HG02588 (cell line): Measurements from ENCODE around the gene HSPB7.
"Not testable (repeated sequence)": the region's sequence is repeated elsewhere in the genome, so short reads cannot be mapped to it uniquely, and the experiment has no call there.

Experiments
- ATAC-seq: cut with Tn5 transposase; IDR thresholded peaks from one replicate; pipeline ENCODE4 v1.9.1; 2021; ENCODE audit warnings: mild to moderate bottlenecking, moderate library complexity; ENCODE audit not compliant: unreplicated experiment

Gene HSPB7

DNA sequence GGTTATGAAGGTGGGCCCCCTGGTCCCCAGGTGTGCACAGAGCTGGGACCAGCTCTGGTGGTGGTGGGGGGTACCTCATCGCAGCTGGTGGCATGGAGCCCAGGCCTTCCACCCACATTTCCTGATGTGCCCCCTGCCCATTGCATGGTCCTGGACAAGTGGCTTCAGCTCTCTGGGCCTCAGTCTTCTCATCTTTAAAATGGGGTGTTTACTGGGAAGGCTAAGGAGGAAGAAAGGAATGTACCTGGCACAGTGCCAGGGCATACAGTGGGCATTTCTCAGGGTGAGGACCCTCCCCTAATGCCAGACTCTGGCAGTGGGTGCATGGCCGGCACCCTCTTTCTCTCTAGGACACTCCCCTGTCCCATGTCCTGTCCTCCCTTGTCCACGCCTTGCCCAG lies 33.2 kb upstream of the HSPB7 start:
- no peak for ATAC-seq

DNA sequence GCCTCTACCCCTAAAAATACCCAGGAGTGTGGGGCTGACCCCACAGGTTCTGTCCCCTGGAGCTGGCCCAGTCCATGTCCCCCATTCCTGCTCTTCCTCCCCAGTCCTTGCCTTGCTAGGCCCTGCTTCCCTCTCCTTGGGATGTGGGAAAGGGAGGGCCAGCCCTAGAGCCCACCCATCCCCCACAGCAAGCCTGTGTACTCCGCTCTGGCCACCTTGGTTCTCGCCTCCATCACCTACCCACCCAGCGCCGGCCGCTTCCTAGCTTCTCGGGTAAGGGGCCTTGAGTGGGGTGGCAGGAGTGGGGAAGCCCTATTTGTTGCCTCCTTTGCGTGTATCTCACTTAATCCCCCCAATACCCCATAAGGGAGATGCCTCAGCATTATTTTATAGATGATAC lies 32.5 kb upstream of the HSPB7 start:
- no peak for ATAC-seq

DNA sequence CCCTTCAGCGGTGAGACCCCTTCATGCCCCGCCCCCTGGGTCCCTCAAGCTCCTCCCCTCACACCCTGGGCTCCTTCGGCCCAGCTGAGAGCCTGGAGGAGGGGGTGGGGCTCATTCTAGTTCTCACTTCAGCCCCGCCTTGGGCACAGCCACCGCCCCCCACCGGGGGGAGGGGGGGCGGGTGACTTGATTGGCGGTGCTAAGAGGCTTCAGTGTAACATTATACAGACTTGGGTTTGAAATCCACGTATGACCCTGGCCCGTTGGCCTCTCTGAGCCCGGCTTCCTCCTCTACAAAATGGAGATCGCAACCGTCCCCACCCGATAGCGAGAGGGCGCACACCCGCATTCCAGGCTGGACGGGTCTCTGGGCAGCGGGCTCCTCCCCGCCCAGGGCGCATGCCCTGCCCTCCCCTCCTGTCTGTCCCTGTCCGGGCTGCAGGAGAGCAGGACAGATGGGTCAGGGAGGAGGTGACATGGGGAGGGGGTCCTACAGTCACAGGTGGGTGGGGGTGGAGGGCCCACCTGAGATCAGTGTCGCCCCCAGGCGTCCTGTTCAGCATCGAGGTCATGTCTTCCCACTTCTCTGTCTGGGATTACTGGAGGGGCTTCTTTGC lies 30.8 kb upstream of the HSPB7 start:
- no peak for ATAC-seq

DNA sequence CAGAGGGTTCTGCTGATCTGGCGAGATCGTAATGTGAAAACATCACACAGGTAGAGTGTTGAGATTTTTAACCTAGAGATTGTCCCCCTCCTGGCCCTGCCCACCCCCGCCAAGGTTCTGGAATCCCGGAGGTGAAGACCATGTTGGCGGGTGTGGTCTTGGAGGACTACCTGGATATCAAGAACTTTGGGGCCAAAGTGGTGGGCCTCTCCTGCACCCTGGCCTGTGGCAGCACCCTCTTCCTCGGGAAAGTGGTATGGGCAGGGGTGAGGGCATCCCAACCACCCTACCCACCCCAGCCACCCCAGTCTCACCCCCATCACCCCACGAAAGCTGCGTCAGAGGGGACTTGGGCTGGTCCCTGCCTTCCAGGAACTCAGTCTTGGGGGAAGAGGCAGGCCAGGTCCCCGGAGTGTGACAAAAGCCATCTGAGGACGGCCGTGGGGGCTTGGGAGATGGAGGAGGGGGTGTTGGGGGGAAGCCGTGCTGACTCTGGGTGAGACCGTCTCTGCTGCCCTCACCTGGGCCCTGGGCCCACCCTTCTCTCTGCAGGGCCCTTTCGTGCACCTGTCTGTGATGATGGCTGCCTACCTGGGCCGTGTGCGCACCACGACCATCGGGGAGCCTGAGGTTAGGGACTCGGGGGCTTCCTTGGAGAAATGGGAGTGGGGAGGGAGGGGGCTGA lies 30.1 kb upstream of the HSPB7 start:
- ATAC-seq: no peak

DNA sequence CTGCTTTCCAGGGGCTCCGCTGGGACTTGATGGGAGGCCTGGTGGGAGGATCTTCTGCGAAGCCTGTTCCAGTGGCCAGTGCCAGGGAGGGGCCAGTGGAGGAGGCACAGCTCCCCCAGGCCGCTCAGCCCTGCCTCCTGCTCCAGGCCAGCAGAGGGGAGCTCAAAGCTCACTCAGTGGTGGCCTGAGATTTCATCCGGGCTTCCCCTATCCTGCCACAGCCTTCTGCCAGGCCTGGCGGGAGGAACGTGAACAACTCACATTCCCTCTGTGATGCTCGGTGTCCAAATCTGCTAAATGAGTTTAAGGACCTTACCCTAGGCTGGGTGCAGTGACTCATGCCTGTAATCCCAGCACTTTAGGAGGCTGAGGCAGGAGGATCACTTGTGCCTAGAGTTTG lies 29.0 kb upstream of the HSPB7 start:
- ATAC-seq: no peak

DNA sequence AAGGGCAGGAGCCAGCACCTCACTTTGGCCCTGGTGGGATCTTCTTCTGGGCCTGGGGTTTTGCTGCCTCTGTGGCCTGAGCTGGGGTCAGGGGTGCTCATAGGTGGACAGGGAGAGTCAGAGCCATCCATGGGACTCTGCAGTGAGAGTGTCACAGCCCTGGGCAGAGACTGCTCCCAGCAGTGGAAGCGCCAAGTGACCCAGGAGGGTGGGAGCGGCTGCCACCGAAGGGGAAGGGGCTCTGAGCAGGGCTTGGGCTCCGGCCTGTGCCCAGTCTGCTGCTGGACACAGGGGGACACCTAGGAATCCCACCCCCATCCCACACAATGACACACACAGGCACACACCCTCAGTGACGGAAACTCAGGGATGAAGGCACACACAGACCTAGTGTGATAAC lies 26.1 kb upstream of the HSPB7 start:
- ATAC-seq: no peak

DNA sequence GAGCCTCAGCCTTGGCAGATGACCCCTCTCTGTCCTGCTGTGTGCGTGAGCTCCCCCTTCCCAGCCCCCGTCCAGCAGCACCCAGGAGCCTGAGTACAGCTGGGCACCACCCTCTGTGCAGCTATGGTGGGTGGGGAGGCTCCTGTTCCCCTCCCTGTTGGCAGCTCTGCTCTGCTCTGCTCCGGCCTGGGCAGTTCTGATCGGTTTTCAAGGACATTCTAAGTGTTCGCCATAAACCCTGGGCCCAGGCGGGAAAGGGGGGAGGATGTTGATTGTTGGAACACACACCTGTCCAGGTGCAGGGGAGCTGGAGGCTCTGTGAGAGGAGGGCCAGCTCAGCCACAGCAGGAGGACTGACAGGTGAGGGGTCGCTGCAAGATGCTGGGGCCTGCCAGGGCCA lies 25.7 kb upstream of the HSPB7 start, which contains the start of gene CLCNKB:
CLCNKB (plus strand) TSS at position 262 of the 400 bp plus-strand sequence. CDS start 711 bp downstream, outside the sequence.
- no peak for ATAC-seq

DNA sequence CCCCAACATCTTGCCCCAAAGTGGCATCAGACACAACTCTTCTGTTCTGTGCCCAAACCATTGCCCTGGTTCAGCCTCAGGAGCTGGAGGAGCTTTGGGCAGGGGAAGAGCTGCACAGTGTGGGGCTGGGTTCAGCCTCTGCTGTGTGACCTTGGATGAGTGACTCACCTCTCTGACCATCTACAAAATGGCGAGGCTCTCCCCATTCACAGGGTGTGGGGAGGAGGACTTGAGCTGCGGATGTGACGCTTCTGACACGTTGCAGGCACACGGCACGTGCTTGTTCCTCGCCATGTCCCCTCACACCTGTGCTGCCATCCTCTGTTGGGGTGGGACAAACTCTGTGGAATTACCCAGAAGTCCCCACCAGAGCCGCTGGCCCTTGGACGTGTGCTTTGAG lies 24.8 kb upstream of the HSPB7 start:
- not testable (repeated sequence) for ATAC-seq

DNA sequence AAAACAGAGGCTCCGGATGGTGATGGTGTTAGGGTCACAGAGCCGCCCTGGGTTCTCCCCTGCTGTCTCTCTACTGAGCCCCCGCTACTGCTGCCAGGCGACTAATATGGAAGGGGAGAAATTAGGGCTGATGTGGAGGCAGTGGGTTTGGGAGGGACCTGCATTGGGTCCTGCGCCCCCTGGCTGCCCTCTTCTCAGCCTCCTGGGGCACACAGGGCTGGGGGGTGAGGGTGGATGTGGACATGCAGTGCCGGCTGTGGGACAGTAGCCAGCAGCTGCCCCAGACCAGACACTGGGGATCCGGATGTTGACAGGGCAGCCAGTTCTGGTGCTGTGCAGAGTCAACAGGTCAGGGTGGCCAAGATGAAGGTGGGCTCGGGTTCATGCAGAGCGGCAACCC lies 24.3 kb upstream of the HSPB7 start:
- no peak for ATAC-seq

DNA sequence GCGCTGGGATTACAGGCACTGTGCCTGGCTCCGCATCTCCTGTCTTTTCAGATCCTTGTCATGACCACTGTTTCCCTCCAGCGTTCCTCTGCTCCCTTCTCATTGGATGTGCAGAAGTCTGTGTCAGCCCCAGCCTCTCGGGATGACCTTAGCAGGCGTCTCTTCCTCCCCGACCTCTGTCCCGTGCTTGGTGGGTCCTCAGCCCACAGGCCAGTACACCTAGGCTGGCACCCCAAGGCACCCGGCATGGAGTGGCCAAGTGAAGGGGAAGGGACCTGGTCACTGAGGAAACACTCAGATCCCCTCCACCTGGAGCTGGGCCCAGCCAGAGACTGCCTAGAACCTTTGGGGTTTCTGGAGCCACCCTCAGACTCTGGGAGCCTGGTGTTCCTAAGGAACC lies 23.4 kb upstream of the HSPB7 start:
- no peak for ATAC-seq

DNA sequence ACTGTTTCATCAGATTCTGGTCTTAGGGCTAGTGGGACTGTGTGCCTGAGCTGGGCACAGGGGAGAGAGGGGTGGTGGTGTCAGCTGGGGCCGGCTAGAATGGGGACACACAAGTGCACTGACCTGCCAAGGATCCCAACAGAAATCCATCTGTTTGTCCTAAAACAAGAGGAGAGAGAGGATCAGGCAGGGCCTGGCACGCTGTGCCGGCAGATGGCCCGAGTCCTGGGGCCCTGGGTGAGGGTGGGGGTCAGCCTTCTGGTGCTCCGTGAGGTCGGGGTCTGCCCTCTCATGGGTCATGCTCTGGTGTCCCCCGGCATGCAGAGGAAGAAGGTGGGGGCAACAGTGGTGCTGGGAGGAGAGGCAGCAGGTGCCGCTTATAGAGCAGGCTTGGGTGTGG lies 22.0 kb upstream of the HSPB7 start:
- not testable (repeated sequence) for ATAC-seq

DNA sequence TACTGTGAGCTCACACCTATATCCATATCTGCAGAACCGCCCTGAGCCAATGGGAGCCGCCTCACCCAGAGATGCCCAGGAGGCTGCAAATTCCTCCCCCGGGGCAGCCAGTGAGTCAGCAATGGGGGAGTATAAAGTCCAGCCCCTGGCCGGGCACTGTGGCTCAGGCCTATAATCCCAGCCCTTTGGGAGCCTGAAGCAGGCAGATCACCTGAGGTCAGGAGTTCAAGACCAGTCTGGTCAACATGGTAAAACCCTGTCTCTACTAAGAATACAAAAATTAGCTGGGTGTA lies 20.7 kb upstream of the HSPB7 start:
- ATAC-seq: no peak

DNA sequence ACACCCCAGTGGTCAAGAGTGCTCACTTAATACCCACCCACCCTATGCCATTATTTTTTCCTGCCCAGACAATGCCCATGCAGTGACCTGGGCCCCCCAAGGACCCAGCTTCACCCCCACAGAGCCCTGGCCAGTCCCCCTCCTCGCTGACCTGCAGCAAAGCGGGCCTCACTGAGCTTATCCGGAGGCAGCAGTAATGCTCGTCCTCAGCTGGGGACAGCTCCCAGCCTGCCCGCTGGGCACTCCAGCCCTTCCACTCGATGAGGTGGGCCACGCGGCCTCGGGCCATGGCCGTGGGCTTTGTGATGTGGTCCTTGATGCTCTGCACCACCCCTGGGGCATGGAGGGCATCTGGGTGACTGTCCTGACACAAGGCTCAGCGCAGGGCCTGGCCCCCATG lies 18.6 kb upstream of the HSPB7 start:
- not testable (repeated sequence) for ATAC-seq

DNA sequence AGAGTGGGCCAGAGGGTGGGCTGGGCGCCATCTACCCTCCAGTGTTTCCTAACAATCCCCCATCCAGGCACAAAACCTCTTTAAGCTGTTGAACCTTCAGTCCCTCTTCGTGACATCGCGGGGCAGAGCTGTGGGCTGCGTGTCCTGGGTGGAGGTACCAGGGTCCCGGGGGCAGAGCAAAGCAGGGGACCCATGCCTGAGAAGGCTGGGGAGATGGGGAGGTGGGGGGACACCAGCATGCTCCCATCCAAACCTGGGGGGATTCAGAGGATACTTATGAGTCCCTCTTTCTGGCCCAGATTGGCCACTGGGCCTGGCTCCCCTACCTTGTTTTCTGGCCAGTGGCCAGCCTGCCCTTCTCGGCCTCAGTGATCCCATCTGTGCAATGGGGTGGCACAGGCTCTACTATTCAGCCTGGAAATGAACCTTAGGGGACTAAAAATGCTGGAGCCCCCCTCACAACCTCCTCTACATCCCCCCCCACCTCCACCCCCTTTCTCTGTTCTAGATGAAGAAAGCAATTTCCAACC lies 15.3 kb upstream of the HSPB7 start:
- ATAC-seq: not testable (repeated sequence)

DNA sequence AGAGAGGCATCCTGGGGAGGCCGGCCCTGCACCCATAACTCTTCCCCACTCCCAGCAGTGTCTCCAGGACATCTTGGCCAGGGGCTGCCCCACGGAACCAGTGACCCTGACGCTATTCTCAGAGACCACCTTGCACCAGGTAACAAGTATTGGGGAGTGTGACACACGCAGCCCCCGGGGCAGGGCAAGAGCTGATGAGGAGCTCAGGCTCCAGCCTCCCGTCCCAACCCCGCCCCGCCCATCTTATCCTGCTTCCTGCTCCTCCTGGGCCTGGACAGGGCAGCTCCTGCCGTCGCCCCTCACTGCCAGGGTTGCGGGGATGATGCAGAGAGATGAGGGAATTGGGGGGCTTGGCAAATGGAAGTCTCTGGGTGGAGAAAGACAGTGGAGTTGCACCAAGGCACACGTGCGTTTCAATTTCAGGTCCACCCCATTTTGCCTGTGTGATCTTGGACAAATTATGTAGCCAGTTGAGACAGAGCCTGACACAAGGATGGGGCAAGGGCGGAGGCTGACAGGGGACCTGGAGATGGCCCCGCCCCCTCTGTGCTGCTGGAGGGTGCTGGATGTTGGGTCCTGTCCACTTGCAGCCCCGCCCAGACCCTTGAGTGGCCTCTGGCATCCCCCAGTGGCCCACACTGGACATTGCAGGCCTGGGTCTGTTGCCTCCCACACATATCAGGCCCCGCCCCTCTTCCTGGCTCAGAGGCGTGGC lies 14.7 kb upstream of the HSPB7 start:
- peak; percentile 69 for ATAC-seq

DNA sequence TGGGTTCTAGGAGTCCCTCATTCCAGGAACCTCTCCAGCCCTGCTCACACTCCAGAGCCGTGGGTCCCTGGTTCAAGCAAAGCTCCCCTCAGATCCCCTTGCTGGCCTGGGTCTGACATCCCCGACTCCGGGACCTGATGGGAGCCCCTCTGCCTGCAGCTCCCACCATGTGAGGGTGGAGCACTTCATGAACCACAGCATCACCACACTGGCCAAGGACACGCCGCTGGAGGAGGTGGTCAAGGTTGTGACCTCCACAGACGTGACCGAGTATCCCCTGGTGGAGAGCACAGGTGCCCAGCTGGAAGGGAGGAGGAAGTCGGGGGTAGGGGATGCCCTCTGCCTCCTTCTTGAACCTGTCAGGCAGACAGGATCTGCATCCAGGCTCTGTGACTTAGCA lies 13.7 kb upstream of the HSPB7 start:
- no peak for ATAC-seq

DNA sequence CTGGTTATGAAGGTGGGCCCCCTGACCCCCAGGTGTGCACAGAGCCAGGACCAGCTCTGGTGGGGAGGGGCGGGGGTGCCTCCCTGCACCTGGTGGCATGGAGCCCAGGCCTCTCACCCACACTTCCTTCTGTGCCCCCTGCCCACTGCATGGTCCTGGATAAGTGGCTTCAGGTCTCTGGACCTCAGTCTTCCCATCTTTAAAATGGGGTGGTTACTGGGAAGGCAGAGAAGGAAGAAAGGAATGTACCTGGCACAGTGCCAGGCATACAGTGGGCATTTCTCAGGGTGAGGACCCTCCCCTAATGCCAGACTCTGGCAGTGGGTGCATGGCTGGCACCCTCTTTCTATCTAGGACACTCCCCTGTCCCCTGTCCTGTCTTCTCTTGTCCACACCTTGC lies 11.4 kb upstream of the HSPB7 start:
- ATAC-seq: no peak

DNA sequence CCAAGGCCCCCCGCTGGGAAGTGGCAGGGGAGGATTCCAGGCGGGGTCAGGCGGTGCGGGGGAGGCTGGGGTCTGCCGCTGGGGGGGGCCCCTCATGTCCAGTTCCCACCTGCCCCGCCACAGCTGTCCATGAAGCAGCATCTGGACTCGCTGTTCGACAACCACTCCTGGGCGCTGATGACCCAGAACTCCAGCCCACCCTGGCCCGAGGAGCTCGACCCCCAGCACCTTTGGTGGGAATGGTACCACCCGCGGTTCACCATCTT lies 11.1 kb upstream of the HSPB7 start:
- not testable (repeated sequence) for ATAC-seq

DNA sequence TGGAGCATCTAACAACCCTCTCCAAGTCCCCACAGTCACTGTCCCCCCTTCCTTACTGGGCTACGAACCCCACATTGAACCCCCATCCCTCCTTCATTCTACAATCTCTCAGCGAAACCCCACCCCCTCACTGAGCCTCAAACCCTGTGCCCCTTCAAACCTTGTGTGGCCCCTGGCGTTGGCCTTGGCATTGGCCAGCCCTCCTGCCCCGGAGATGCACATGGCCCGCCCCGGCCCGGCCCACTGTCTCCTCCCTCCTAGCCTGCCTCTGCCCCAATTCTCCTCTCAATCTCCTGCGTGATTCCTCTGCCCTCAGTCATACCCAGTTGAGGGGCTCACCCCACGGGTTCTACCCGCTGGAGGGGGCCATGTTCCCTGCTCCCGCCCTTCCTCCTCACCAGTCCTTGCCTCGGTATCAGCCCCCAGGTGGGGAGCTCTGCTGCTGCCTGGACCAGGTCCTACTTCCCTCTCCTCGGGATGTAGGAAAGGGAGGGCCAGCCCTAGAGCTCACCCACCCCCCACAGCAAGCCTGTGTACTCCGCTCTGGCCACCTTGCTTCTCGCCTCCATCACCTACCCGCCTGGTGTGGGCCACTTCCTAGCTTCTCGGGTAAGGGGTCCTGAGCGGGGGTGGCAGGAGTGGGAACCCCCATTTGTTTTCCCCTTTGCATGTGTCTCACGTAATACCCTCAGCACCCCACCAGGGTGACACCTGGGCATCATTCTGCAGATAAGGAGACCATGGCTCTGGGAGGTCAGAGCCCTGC lies 10.6 kb upstream of the HSPB7 start:
- ATAC-seq: no peak

DNA sequence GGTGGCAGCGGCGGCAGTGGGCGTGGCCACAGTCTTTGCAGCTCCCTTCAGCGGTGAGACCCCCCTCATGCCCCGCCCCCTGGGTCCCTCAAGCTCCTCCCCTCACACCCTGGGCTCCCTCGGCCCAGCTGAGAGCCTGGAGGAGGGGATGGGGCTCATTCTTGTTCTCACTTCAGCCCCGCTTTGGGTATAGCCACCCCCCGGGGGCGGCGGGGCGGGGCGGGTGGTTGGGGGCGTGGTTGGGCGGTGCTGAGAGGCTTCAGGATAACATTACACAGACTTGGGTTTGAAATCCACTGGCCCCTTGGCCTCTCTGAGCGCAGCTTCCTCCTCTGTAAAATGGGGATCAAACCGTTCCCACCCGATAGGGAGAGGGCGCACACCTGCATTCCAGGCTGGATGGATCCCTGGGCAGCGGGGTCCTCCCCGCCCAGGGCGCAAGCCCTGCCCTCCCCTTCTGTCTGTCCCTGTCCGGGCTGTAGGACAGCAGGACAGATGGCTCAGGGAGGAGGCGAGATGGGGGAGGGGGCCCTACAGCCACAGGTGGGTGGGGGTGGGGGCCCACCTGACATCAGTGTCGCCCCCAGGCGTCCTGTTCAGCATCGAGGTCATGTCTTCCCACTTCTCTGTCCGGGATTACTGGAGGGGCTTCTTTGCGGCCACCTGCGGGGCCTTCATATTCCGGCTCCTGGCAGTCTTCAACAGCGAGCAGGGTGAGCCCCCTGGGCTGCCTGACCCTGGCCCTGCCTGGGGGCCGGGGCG lies 9.1 kb upstream of the HSPB7 start:
- no peak for ATAC-seq

DNA sequence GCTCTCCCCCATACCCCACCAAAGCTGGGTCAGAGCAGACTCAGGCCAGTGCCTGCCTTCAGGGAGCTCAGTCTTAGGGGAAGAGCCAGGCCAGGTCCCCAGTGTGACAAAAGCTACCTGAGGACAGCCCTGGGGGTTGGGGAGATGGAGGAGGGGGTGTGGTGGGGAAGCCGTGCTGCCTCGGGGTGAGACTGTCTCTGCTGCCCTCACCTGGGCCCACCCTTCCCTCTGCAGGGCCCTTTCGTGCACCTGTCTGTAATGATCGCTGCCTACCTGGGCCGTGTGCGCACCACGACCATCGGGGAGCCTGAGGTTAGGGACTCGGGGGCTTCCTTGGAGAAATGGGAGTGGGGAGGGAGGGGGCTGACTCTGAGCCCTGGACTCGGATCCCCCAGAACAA lies 8.5 kb upstream of the HSPB7 start:
- not testable (repeated sequence) for ATAC-seq
